ENCODE measurements around the gene LEUTX. TPM values are rescaled to one million over a fixed set of nuclear protein-coding genes. Genes with fewer than 3 reads are reported as not detected.

The LEUTX gene
- total RNA-seq, 1 experiment from 2014 or later = not detected

- CTCF ChIA-PET = interaction anchor here (0.7 kb wide), 1 partner anchor 72 kb away, joined by 3 read pairs; no protein-coding TSS in a partner anchor
- Histone ChIP-seq H3K4me3 (ENCODE audit: low read depth, low read length, poor library complexity, severe bottlenecking) (no peak overlapping the region), H3K27me3 (replicated peaks; ENCODE audit: insufficient read depth, low read depth, low read length, poor library complexity) (no peaks in the 10 kb centered on the region), H3K9me3 (ENCODE audit: low read depth, low read length, poor library complexity, severe bottlenecking) (no peaks in the 10 kb centered on the region), H3K27ac (ENCODE audit: low read depth, low read length, poor library complexity, severe bottlenecking) (no peak overlapping the region), H3K36me3 (ENCODE audit: insufficient read depth, low read length, poor library complexity, severe bottlenecking) (no peaks in the 10 kb centered on the region), H3K4me1 (ENCODE audit: insufficient read depth, low read length, poor library complexity, severe bottlenecking) (no peaks in the 10 kb centered on the region)
- DNase-seq (ENCODE audit: low spot score) = no peak
- TF ChIP-seq CTCF (conservative IDR thresholded peaks at IDR 0.05; ENCODE audit: low read depth, low read length) (no peak), EZH2 (IDR thresholded peaks at IDR 0.05; ENCODE audit: borderline replicate concordance, low read depth, low read length, poor library complexity, severe bottlenecking) (no peak)
- intact Hi-C loops (cut with micrococcal nuclease; ENCODE audit: unreplicated experiment) = no loop called here
- POLR2A ChIA-PET (ENCODE audit: low non-redundant PET) = no interaction called here
- no TSS peak for BruUV-seq (replicated peaks)
Measured at GRCh38 chr19:39809368-39809767, 30.7 kb downstream of the LEUTX start.

DNA sequence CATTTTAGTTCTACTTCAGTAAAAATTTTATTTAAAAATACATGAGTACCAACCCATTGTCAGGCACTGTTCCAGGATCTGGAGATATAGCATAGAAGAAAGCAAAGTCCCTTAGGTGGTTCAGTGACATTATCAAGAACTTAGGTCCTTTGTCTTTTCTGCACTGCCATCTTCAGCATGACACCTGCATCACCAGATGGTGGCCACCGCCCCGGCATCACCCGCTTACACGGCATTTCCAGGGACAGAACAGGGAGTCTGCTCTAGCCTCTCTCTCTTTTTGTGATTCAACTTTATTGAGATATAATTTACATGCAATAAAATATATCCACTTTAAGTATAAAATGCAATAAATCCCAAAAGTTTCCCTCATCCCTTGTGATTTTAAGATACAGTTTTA lies 31.8 kb downstream of the LEUTX start:
- CTCF ChIA-PET = no interaction called here
- intact Hi-C loops (cut with micrococcal nuclease; ENCODE audit: unreplicated experiment) = no loop called here
- Histone ChIP-seq H3K4me1 (ENCODE audit: insufficient read depth, low read length, poor library complexity, severe bottlenecking) (no peaks in the 10 kb centered on the region), H3K36me3 (ENCODE audit: insufficient read depth, low read length, poor library complexity, severe bottlenecking) (no peaks in the 10 kb centered on the region), H3K9me3 (ENCODE audit: low read depth, low read length, poor library complexity, severe bottlenecking) (no peaks in the 10 kb centered on the region), H3K4me3 (ENCODE audit: low read depth, low read length, poor library complexity, severe bottlenecking) (no peak overlapping the region), H3K27ac (ENCODE audit: low read depth, low read length, poor library complexity, severe bottlenecking) (no peak overlapping the region), H3K27me3 (replicated peaks; ENCODE audit: insufficient read depth, low read depth, low read length, poor library complexity) (no peaks in the 10 kb centered on the region)
- TF ChIP-seq EZH2 (IDR thresholded peaks at IDR 0.05; ENCODE audit: borderline replicate concordance, low read depth, low read length, poor library complexity, severe bottlenecking) (no peak), CTCF (conservative IDR thresholded peaks at IDR 0.05; ENCODE audit: low read depth, low read length) (no peak)
- no peak for DNase-seq (ENCODE audit: low spot score)
- no TSS peak for BruUV-seq (replicated peaks)
- POLR2A ChIA-PET (ENCODE audit: low non-redundant PET) = no interaction called here

GRCh38 chr19:39811064-39811463 lies 32.4 kb downstream of the LEUTX start:
- BruUV-seq (replicated peaks) = no TSS peak
- no peak for DNase-seq (ENCODE audit: low spot score)
- Histone ChIP-seq H3K9me3 (ENCODE audit: low read depth, low read length, poor library complexity, severe bottlenecking) (no peaks in the 10 kb centered on the region), H3K4me1 (ENCODE audit: insufficient read depth, low read length, poor library complexity, severe bottlenecking) (no peaks in the 10 kb centered on the region), H3K4me3 (ENCODE audit: low read depth, low read length, poor library complexity, severe bottlenecking) (no peak overlapping the region), H3K36me3 (ENCODE audit: insufficient read depth, low read length, poor library complexity, severe bottlenecking) (no peaks in the 10 kb centered on the region), H3K27me3 (replicated peaks; ENCODE audit: insufficient read depth, low read depth, low read length, poor library complexity) (no peaks in the 10 kb centered on the region), H3K27ac (ENCODE audit: low read depth, low read length, poor library complexity, severe bottlenecking) (no peak overlapping the region)
- TF ChIP-seq EZH2 (IDR thresholded peaks at IDR 0.05; ENCODE audit: borderline replicate concordance, low read depth, low read length, poor library complexity, severe bottlenecking) = no peak
- TF ChIP-seq CTCF (conservative IDR thresholded peaks at IDR 0.05; ENCODE audit: low read depth, low read length) = no peak
- intact Hi-C loops (cut with micrococcal nuclease; ENCODE audit: unreplicated experiment) = no loop called here
- POLR2A ChIA-PET (ENCODE audit: low non-redundant PET) = no interaction called here
- CTCF ChIA-PET = no interaction called here

Measured in A673 (cell line).